AG04450 (cell line): Measurements from ENCODE around the gene CDHR4. TPM values are rescaled to one million over a fixed set of nuclear protein-coding genes. Genes with fewer than 3 reads are reported as not detected.

ENCODE experiments used
- CTCF ChIA-PET: fragments of 300-600, 350-600 bp; formaldehyde crosslinking; extraction: SDS; loops from one replicate; lab custom pipeline; 2022; ENCODE audit warnings: antibody characterized with exemption, inconsistent platforms; lab: Charles Lee
- POLR2A ChIA-PET: fragments of 350-600 bp; formaldehyde crosslinking; extraction: SDS; loops from one replicate; lab custom pipeline; 2021; ENCODE audit warnings: antibody characterized with exemption, inconsistent platforms; lab: Yijun Ruan, JAX
- DNase-seq: peaks from one replicate; pipeline ENCODE4 v3.0.0-alpha.2; 2011; ENCODE audit warnings: low read depth, low spot score
- H3K27ac ChIP-seq: one replicate; pipeline ENCODE4 v1.5.1; 2012; ENCODE audit warnings: low read depth, low read length, control low read depth
- H3K27me3 ChIP-seq: one replicate; pipeline ENCODE4 v1.6.0; 2012; ENCODE audit warnings: low read length; ENCODE audit not compliant: control insufficient read depth, insufficient read depth
- H3K4me3 ChIP-seq: 2 replicates; pipeline ENCODE4 v1.5.1; 2011; ENCODE audit warnings: mild to moderate bottlenecking, low read depth, low read length, control low read depth
- H3K9me3 ChIP-seq: 2 replicates; pipeline ENCODE4 v1.5.1; 2012; ENCODE audit warnings: low read length; ENCODE audit not compliant: control insufficient read depth, insufficient read depth
- CTCF ChIP-seq: IDR thresholded peaks from 2 replicates; pipeline ENCODE4 v1.5.1; 2011; ENCODE audit warnings: low read depth, low read length, control low read depth, inconsistent platforms
- polyA plus RNA-seq: library from polyadenylated mRNA; depleted of rRNA; stranded (reverse); fragments of >200 nt; gene quantifications from 2 replicates; pipeline ENCODE4 v1.2.3, GENCODE V29; 2011

Gene CDHR4
- polyA plus RNA-seq, 1 experiment: not detected

DNA sequence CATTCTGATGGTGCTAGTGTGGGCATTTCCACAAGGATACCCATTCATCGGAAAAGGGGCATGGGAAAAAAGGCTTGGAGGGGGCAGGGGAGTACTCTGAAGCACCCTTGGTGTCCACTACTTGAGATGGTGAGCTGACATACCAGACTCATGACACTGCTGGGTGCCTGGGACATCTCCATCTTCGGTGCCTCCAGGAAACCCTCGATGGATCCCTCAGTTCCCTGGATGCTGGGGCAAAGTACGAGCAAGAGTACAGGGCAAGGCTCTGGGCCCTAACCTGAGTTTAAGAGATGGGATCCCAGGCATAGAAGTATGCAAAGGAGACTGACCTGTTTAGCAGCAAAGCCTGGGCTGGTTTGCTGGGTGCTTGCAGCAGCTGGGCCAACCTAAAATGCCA, 8.1 kb downstream of the CDHR4 start:
- ChIA-PET POLR2A (interaction anchor here (0.5 kb wide), 1 partner anchor 9 kb away, joined by 5 read pairs; no protein-coding TSS in a partner anchor), CTCF (no interaction called here)
- TF ChIP-seq CTCF: no peak

GRCh38 chr3:49790626-49791411, 8.9 kb downstream of the CDHR4 start:
- no peak for DNase-seq
- ChIA-PET CTCF (interaction anchor here (0.8 to 1.6 kb wide), 2 partner anchors 12 to 48 kb away, joined by 4 to 5 read pairs; partner anchors contain the start of gene INKA1), POLR2A (interaction anchor here (0.5 kb wide), 1 partner anchor 9 kb away, joined by 5 read pairs; no protein-coding TSS in a partner anchor)
- H3K27me3 ChIP-seq: no peaks in the 10 kb centered on the region
- TF ChIP-seq CTCF: no peak
- no peak overlapping the region for H3K4me3 ChIP-seq
- no peak overlapping the region for H3K27ac ChIP-seq
- no peaks in the 10 kb centered on the region; the same call in 1 of the 2 replicates for H3K9me3 ChIP-seq

More for the DNA sequence above, 8.1 kb downstream of the CDHR4 start:
- Histone ChIP-seq H3K27ac (no peak overlapping the region), H3K27me3 (no peaks in the 10 kb centered on the region), H3K4me3 (no peak overlapping the region), H3K9me3 (no peaks in the 10 kb centered on the region; the same call in 1 of the 2 replicates)
- DNase-seq: no peak

DNA sequence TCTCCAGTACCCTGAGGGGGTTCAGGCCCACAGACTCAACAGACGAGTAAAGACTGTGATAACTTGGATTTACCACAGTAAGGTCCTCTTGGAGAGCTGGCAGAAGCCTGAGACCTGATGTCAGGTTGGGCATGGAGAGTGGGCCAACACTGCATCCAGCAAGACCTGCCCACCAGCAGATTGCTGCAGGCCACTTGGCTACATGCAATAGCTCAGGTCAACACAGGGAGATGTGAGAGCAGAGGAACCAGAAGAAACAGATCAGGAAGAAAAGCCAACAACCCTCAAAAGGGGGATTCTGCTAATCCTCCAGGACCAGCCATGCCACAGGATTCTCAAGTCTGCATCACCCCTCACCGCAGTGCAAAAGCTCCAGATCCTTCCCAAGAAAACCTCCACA, 11.6 kb downstream of the CDHR4 start:
- TF ChIP-seq CTCF: no peak
- ChIA-PET POLR2A (no interaction called here), CTCF (interaction anchor here (0.6 to 2.1 kb wide), 2 partner anchors 15 to 26 kb away, joined by 3 to 12 read pairs; partner anchors contain the start of gene INKA1)
- no peak overlapping the region for H3K4me3 ChIP-seq
- H3K27me3 ChIP-seq: no peaks in the 10 kb centered on the region
- DNase-seq: no peak
- H3K9me3 ChIP-seq: no peaks in the 10 kb centered on the region
- no peak overlapping the region for H3K27ac ChIP-seq

DNA sequence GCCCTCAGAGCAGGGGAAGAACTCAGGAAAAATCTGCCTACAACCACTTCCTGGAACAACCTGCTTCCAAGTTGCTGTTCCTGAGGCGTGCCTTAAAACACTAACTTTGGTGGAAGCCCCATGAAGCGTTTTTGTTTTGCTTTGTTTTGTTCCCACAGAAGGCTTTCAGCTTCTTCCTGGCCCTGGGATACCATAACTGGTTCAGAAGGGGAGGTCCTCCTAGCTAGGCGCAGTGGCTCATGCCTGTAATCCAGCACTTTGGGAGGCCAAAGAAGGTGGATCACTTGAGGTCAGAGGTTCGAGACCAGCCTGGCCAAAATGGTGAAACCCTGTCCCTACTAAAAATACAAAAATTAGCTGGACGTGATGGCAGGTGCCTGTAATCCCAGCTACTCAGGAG, 12.1 kb downstream of the CDHR4 start:
- no peak for TF ChIP-seq CTCF
- H3K9me3 ChIP-seq: no peaks in the 10 kb centered on the region
- ChIA-PET POLR2A (interaction anchor here (0.6 kb wide), 1 partner anchor 27 kb away, joined by 6 read pairs; no protein-coding TSS in a partner anchor), CTCF (interaction anchor here (2.1 kb wide), 1 partner anchor 15 kb away, joined by 12 read pairs; the partner anchor contains the start of gene INKA1)
- H3K27me3 ChIP-seq: no peaks in the 10 kb centered on the region
- DNase-seq: no peak
- no peak overlapping the region for H3K4me3 ChIP-seq
- H3K27ac ChIP-seq: no peak overlapping the region

- POLR2A ChIA-PET: interaction anchor here (0.6 kb wide), 1 partner anchor 28 kb away, joined by 6 read pairs; no protein-coding TSS in a partner anchor
- H3K27me3 ChIP-seq: no peaks in the 10 kb centered on the region
- CTCF ChIA-PET: interaction anchor here (2.1 kb wide), 1 partner anchor 16 kb away, joined by 12 read pairs; the partner anchor contains the start of gene INKA1
- no peaks in the 10 kb centered on the region for H3K9me3 ChIP-seq
- TF ChIP-seq CTCF: no peak
- H3K4me3 ChIP-seq: peak overlapping the region; percentile 55
- peak overlapping the region; percentile 80 for H3K27ac ChIP-seq
- DNase-seq: no peak
Observed at GRCh38 chr3:49787182-49787464, 12.6 kb downstream of the CDHR4 start.
